Mammary epithelial cell (primary cell): ENCODE results near the gene ANKRD1.

Experiments used
- CTCF ChIP-seq, 2 donors: IDR thresholded peaks in 1 of 2; conservative IDR thresholded peaks in 1 of 2; 2 replicates each; pipeline ENCODE4 v1.5.1; 2011 to 2012; ENCODE audit warnings: inconsistent platforms in 2 of 2, low read length in 2 of 2, mild to moderate bottlenecking in 2 of 2, control low read depth in 1 of 2, low read depth in 1 of 2; ENCODE audit not compliant: insufficient read depth in 1 of 2; ENCODE audit errors: extremely low read depth in 1 of 2
- EZH2 ChIP-seq: IDR thresholded peaks from 2 replicates; pipeline ENCODE4 v1.6.1; 2012; ENCODE audit warnings: low read length, inconsistent platforms, borderline replicate concordance

- TF ChIP-seq EZH2 (no peak), CTCF (conservative IDR thresholded peaks at IDR 0.05 in 1 of 2, IDR thresholded peaks at IDR 0.05 in 1 of 2; ENCODE audit: extremely low read depth in 1 of 2, insufficient read depth in 1 of 2, low read depth in 1 of 2, low read length in 2 of 2) (no peak)
Measured at GRCh38 chr10:90916392-90917237, 4.3 kb downstream of the ANKRD1 start.
